ENCODE data around the gene SND1.

SND1 gene

DNA sequence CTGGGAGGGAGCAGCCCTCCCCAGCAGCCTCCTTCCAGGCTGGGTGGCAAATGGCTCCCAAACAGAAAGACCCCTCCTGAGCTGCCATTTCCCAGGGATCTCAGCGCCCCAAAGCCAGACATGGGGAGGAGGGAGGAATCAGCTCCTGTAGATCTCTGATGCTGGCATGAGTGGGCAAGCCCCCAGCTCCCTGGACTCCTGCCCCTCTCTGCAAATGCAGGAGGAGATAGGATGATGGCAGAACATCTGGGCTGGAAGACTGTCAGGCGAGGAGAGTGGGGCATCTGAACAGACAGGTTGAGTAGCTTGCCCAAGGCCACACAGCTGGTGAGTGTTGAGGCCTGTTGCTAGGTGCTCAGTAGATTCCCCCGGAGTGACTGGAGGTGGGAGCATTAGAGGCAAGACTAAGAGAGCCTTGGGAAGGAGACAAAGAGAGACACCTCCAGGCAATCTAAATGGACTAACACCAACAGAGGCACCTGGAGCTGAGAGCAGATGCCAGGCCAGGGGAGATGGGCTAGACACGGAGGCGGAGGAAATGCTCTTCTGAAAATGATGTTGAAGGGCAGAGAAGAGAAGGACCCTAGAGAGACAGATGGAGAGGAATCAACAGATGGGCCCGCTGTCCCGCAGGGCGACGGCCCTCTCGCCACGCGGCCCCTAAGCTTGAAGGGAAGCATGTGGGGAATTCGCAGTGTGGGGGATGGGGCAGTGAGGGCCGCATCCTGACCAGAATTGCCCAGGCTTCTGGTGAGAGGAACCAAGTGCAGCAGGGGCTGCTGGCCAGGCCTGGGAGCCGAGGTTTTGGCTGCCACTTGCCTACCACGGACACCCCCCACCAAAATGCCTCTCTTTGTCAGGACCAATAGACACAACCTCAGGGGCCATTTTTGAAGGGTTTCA is 464.1 kb downstream of the SND1 start:
- no peak for DNase-seq (ENCODE audit: low read depth)

GRCh38 chr7:128116740-128117139 is 464.7 kb downstream of the SND1 start:
- no peak for DNase-seq (ENCODE audit: low read depth)

DNA sequence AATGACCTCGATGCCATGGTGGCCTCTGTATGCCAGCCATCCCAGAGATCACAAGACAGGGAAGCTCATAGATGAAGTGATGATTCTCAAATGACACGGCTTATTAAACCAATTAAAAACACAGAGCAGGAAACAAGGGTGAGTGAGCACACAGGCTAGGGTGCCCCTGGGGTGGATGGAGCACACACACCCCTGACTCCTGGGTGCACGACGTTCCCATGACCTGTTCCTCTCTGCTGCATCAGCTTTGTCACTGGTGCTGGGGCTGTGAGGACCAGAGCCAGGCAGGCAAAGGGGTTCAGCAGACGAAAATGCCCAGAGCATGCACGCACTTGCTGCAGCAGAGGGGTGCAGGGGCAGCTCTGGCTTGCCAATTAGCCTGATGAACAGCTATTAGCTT is 465.7 kb downstream of the SND1 start:
- DNase-seq (ENCODE audit: low read depth) = no peak

GRCh38 chr7:128119036-128119435 is 467.0 kb downstream of the SND1 start:
- DNase-seq (ENCODE audit: low read depth) = no peak

- DNase-seq (ENCODE audit: low read depth) = no peak
These were observed 468.1 kb downstream of the SND1 start for GRCh38 chr7:128120116-128120515.

GRCh38 chr7:128120976-128121490 is 469.0 kb downstream of the SND1 start:
- no peak for DNase-seq (ENCODE audit: low read depth)

DNA sequence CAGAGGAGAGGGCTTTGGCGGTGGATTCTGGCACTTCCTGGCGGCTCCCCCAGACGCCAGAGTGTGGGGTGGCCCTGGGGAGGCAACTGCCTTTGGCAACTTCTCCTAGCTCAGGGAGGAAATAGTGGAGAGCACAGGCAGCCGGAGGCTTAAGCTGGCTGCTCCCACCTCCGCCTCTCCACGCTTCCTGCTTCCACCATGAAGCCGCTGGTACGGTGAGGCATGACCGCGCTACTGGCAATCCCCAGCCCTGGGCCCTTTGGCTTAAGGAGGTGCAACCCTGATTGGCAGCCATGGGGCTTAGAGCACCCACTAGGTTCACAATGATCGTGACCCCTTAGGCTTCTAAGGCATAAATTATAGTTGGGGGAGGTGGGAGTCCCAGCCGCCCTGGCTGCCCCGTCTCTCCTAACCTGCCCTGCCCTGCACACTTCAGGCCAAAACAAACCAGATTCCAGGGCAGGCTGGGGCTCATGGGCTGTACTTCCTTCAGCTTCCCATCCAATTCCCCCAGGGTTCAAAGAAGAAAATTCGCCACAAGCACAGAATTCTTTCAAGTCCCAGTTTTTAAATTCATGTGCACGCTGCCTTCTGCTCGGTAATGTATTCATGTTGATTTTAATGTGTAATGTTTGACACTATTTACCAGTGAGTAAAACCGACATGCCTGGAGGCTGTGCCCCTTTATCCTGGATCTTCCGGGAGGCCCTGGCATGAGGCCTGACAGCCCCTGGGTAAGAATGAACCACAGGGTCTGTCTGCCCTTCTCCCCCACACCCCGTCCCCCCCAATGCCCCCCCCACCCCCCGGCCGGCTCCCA is 469.9 kb downstream of the SND1 start:
- DNase-seq (ENCODE audit: low read depth) = no peak

- peak; percentile 46 for DNase-seq (ENCODE audit: low read depth)
These were observed 470.7 kb downstream of the SND1 start for GRCh38 chr7:128122576-128123290.

DNA sequence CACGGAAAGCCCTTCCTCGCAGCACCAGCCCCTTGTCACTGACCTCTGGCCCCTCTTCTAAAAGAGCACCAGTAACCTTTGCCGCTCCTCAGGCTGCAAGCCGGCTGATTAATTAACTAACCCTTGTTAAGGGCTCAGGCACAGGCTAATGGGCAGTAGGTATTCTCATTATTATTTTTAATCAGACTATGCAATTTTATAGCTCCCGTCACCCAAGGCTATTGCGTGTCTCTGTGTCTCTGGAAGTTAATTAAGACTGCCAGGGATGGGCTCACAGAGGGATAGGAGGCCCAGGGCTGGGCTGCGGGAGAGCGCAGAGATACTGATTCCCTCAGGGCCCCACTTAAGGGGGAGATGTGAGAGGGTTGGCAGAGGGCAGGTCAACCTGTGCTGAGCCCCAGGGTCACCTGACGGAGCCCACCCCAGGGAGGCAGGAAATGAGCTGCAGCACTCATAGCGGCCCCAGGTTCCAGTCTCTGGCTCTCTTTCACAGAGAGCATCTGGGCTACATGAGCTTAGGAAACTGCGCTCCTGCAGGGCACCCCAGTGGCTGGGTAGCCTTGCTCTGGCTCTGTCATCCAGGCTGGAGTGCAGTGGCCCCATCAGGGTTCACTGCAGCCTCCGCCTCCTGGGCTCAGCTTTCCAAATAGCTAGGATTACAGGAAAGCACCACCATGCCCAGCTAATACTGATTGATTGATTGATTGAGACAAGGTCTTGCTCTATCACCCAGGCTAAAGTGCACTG is 471.5 kb downstream of the SND1 start:
- DNase-seq (ENCODE audit: low read depth) = no peak

- no peak for DNase-seq (ENCODE audit: low read depth)
These were observed 472.8 kb downstream of the SND1 start for GRCh38 chr7:128124786-128125185.

- DNase-seq (ENCODE audit: low read depth) = no peak
These were observed 473.8 kb downstream of the SND1 start for GRCh38 chr7:128125816-128126215.

GRCh38 chr7:128128401-128128800 is 476.4 kb downstream of the SND1 start:
- DNase-seq (ENCODE audit: low read depth) = no peak

DNA sequence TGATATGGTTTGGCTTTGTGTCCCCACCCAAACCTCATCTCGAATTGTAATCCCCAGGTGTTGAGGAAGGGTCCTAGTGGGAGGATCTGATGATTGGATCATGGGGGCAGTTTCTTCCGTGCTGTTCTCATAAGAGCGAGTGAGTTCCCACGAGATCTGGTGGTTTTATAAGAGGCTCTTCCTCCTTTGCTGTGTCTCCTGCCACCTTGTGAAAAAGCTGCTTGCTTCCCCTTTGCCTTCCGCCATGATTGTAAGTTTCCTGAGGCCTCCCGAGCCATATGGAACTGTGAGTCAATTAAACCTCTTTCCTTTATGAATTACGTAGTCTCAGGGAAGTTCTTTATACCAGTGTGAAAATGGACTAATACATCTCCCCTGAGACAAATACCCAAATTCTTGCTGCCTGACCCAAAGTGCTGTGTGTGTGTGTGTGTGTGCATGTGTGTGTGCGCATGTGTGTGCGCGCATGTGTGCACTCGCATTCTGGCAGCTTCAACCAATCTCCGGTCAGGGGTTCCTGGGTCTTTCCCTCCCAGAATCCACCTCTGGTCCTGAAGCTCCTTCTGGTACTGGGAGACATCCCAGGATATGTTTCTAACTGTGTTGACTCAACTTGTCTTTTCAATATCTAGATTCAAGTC is 477.4 kb downstream of the SND1 start:
- DNase-seq (ENCODE audit: low read depth) = no peak

- no peak for DNase-seq (ENCODE audit: low read depth)
These were observed 479.1 kb downstream of the SND1 start for GRCh38 chr7:128131115-128131514.

GRCh38 chr7:128131731-128132130 is 479.7 kb downstream of the SND1 start:
- DNase-seq (ENCODE audit: low read depth) = no peak

GRCh38 chr7:128132426-128133069 is 480.6 kb downstream of the SND1 start:
- DNase-seq (ENCODE audit: low read depth) = no peak

DNA sequence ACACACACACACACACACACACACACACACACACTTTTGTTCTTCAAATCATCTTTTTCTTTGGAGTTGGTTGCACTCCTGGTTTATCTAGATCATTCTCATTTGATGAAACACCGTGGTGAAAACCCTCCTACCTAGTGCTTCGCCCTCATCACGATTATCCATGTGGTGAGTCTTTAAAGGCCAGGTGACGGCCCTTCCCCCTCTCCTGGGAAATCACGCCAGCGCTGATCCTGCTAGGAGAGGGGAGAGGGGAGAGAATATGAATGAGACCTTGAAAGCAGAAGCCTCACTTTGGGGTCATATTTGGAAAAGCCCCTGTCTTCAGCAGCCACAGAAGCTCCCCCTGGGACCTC is 483.1 kb downstream of the SND1 start:
- no peak for DNase-seq (ENCODE audit: low read depth)

DNA sequence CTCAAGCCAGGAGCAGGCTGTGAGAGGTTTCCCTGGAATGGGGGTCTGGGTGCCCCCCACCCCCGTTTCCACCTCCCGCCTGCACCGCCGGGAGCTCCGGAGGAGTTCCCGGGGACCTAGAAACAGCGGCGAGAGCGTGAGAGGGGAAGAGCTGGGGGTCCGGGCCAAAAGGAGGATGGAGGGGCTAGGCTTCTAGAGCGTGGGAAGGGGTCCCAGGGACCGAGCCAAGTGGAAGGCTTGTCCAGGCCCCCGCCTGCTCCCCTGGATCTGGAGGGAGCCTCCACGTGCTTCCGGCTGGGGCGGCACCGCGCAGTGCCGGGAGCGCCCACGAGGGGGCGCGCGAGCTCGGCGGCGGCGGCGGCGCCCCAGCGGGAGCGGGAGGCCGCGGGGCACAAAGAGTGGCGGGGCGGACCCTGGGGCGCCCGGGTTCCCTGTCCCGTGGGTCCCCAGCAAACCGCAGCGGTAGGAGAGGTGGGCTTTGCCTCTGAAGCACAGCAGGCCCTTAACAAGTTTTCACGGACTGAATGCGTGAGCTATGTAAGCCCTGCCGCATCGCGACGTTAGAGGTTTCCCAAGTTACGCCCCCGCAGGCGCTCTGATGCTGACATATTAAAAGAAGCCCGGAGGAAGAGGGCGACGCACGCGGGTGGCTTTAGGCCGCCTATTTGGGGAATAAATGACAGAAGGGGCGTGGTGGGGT is 483.7 kb downstream of the SND1 start:
- DNase-seq (ENCODE audit: low read depth) = peak; percentile 24

DNA sequence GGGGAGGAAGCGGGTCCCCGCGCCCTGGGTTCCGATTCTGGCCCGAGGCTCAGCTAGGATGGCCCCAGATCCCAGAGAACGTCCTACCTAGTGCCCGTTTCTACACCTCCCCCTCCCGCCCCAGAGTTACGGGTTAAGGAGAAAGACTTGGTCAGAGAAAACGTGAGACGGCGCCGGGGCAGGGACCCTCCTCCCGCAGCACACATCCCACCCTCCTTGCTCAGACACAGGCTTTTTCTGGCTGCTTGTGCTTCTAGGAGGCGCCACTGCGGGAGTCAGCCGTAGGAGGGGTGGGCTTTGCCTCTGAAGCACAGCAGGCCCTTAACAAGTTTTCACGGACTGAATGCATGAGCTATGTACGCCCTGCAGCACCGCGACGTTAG is 484.2 kb downstream of the SND1 start:
- DNase-seq (ENCODE audit: low read depth) = no peak

DNA sequence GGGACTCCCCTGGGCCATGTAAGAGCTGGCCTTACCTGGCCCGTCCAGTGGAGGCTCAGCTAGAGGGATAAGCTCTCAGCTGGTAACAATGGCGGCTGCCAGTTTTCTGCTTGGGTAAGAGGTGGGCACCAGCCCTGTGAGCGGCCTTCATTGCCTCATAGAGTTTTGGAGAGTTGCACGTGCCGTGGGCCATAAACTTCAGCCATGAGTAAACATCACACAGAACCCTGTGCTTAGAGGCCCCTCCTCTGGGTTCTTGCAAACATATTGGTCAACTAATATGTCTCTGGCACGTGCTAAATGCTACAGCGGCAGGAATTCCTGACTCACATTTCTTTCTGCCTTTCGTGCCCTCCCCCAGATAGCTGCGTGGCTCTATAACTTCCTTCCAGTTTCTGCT is 485.2 kb downstream of the SND1 start:
- peak; percentile 76 for DNase-seq (ENCODE audit: low read depth)
